PFSK-1 (cell line): ENCODE results near the gene BCL11A.

Experiments
- FOXP2 ChIP-seq: optimal IDR thresholded peaks from 2 replicates; pipeline ENCODE3; 2011; ENCODE audit warnings: borderline replicate concordance, control low read depth, inconsistent platforms; ENCODE audit not compliant: insufficient read depth; ENCODE audit errors: extremely low read length, extremely low read depth
- POLR2AphosphoS5 ChIP-seq: IDR thresholded peaks from 2 replicates; pipeline ENCODE4 v1.6.1; 2012; ENCODE audit warnings: low read depth, mild to moderate bottlenecking, control low read depth, low read length, moderate library complexity
- SIN3A ChIP-seq: IDR thresholded peaks from 2 replicates; pipeline ENCODE4 v1.6.1; 2012; ENCODE audit warnings: mild to moderate bottlenecking, low read length, moderate library complexity, borderline replicate concordance; ENCODE audit not compliant: insufficient read depth
- TAF1 ChIP-seq: IDR thresholded peaks from 2 replicates; pipeline ENCODE4 v1.6.1; 2012; ENCODE audit warnings: low read length, control low read depth, borderline replicate concordance; ENCODE audit not compliant: insufficient read depth
- TF ChIP-seq, protein P1 (sequence below), 2 experiments: IDR thresholded peaks; 2 replicates each; pipeline versions ENCODE4 v1.6.1 to v1.8.0; 2011 to 2012; ENCODE audit warnings: low read depth in 2 of 2, low read length in 2 of 2, control low read depth in 1 of 2, inconsistent platforms in 1 of 2, mild to moderate bottlenecking in 1 of 2, moderate library complexity in 1 of 2; ENCODE audit not compliant: insufficient read depth in 1 of 2

DNA sequence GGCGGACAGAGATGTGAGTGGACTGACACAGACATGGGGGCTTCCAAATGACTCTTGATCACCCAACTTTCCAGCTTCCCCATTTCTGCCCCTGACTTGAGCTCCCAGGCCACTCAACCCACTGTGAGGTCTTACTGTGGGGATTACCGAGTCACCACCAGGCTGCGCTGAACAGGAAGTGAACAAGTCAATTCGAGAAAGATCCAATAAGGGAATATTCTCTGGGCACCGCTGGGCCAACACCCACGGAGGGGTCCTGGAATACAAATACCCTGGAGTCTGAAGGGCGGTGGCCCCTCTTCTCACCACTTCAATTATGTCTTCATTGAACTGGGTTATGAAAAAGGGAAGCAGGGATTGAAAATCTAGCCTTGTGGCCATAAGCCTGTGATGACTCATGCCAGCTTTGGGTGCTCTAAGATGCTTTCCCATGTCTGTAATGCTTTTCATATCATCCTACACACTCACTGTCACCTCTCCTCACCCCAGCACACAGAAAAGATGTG is 37.7 kb downstream of the BCL11A start:
- TF ChIP-seq POLR2AphosphoS5 (no peak), SIN3A (no peak), TAF1 (no peak), FOXP2 (no peak)
- TF ChIP-seq, protein P1, sequence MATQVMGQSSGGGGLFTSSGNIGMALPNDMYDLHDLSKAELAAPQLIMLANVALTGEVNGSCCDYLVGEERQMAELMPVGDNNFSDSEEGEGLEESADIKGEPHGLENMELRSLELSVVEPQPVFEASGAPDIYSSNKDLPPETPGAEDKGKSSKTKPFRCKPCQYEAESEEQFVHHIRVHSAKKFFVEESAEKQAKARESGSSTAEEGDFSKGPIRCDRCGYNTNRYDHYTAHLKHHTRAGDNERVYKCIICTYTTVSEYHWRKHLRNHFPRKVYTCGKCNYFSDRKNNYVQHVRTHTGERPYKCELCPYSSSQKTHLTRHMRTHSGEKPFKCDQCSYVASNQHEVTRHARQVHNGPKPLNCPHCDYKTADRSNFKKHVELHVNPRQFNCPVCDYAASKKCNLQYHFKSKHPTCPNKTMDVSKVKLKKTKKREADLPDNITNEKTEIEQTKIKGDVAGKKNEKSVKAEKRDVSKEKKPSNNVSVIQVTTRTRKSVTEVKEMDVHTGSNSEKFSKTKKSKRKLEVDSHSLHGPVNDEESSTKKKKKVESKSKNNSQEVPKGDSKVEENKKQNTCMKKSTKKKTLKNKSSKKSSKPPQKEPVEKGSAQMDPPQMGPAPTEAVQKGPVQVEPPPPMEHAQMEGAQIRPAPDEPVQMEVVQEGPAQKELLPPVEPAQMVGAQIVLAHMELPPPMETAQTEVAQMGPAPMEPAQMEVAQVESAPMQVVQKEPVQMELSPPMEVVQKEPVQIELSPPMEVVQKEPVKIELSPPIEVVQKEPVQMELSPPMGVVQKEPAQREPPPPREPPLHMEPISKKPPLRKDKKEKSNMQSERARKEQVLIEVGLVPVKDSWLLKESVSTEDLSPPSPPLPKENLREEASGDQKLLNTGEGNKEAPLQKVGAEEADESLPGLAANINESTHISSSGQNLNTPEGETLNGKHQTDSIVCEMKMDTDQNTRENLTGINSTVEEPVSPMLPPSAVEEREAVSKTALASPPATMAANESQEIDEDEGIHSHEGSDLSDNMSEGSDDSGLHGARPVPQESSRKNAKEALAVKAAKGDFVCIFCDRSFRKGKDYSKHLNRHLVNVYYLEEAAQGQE (IDR thresholded peaks at IDR 0.05; ENCODE audit: insufficient read depth in 1 of 2, low read depth in 2 of 2, low read length in 2 of 2), result no peak
